ENCODE data around the gene EPC2. TPM values are rescaled to one million over a fixed set of nuclear protein-coding genes. Genes with fewer than 3 reads are reported as not detected.
"Not testable (repeated sequence)": the region's sequence is repeated elsewhere in the genome, so short reads cannot be mapped to it uniquely, and the experiment has no call there.

The EPC2 gene
- total RNA-seq, 1 experiment from 2014 or later = 15.5 TPM

DNA sequence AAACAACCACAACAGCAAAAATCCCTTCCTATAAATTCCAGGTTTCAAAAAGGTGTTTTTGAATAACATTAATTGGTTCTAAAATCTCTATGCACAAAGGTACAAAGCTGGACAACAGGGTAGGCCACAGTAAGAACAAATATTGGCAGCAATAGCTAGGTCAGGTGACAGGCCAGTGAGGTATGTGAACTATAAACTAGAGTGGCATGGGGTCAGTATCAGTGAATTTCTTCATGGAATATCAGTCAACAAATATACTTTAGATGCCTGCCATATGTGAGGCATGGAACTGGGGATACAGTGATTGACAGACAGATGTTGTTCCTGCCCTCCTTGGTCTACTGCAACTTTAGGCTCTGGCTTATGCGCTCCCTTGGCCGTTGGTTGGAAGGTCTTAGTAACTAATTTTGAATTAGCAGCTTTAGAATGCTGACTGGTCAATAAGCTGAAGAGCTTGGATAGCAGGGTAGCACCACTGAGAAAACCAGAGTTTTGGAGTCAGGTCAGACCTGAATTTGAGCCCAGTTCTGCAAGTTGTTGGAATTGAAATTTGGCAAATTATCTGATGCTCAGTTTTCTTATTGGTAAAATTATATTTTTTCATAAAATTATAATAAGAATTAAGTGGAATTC, 2.3 kb upstream of the EPC2 start:
- DNase-seq (ENCODE audit: low spot score) = no peak

DNA sequence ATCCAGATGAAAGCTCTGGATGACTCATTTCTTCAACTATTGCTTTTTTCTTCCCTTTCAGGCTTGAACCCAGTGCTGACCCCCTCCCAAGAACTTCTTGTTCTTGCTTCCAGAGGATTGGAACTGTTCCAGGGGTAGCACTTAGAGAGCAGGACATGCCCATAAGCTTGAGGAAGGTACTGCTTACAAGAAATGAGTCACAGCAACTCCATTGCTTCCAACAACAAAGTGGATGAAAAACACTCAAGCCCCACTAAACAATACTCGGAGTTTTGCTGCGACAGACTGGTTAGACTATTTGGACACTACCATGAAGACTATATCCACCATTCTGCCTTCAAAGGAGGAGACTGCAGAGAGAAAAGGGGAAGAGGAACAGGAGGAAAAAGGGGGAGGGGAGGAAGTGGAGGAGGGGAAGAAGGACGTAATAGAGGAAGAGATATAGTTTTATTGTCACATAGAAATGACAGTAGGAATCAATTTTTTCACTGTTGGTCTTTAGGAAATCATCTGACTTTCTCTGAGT, 1.6 kb upstream of the EPC2 start:
- DNase-seq (ENCODE audit: low spot score) = no peak

- no peak for DNase-seq (ENCODE audit: low spot score)
Measured at GRCh38 chr2:148643421-148643820, 1.1 kb upstream of the EPC2 start.

GRCh38 chr2:148644883-148645538, 460 bp downstream of the EPC2 start:
- DNase-seq (ENCODE audit: low spot score) = peak; percentile 87

DNA sequence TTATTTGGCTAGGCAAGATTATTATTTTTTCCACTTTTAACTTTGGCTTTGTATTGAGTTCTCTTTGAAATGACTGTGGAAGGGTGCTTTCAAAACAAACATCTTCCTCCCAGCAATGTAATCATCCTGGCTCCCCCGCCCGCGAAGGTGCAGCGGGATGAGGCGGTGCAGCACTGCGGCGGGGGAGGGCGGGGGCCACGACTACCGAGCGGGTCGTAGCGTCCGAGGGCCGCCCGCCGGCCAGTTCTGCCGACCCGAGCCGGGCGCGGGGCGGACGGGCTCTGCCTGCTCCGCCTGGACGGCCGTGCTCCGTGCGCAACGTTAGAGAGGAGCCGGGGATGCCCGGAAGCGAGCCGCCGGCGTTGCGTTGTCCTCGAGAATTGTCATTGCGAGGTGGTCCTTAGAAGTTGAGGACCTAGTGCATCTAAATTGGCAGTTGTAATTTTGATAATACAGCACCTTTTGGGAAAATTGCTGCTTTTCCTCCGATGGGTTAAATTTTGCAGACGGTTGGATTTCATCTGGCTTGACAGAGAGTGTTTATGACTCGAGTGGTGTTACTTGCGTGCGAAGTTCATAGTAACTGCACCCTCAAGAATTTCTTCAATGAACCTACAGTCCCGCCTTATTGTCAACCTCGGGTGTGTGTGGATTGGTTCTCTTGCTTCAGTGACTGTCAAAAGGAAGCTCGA, 1.1 kb downstream of the EPC2 start:
- no peak for DNase-seq (ENCODE audit: low spot score)

DNA sequence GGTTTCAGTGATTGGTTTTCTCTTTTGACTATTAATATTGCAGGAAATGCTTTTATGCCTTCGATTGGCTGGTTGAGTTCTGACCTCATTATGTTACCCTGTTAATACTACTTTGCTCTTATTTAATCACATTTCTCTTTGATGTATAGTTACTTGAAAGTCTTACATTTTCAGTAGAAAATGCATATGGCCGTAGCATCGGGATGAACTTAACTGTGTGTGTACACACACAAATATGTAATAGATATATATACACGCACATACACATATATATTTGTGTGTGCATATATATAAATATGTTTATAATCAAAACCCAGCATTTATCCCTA, 1.6 kb downstream of the EPC2 start:
- peak; percentile 82 for DNase-seq (ENCODE audit: low spot score)

- not testable (repeated sequence) for DNase-seq (ENCODE audit: low spot score)
Measured at GRCh38 chr2:148647711-148648110, 3.2 kb downstream of the EPC2 start.

DNA sequence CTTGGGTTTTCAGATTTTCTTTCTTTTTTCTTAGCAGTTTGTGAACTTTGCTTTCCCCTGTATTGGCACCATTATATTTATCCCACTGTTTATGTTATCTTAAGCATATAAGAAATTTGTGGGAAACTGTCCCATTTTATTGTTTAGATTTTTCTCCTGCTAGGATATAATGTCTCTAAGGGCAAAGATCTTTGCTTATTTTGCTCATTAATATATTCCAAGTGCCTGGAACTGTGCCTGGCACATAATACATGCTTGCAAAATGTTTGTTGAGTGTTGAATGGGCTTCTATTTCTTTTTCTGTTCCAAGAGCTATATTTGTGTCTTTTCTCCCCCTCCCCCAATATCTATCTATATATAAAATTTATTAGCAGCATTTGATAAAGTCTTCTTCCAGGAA, 5.4 kb downstream of the EPC2 start:
- no peak for DNase-seq (ENCODE audit: low spot score)

- no peak for DNase-seq (ENCODE audit: low spot score)
Measured at GRCh38 chr2:148650881-148651280, 6.3 kb downstream of the EPC2 start.

DNA sequence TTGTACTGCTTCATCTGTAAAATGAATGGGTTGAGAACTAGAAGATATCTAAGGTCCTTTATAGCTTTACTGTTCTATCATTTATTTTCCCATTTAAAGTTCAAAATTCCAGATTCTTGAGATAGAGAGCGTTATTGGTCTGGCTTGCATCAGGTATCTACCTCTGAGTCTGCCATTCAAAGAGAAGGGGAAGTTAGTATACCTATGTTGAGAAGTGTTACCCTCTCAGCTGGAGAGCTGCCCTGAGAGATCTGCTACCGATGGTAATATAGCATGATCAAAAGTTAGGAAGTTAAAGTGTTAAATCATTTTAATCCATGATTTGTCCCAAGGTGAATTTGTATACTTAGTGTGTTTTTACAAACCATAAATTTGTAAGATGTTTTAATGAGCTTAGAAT, 7.4 kb downstream of the EPC2 start:
- no peak for DNase-seq (ENCODE audit: low spot score)

DNA sequence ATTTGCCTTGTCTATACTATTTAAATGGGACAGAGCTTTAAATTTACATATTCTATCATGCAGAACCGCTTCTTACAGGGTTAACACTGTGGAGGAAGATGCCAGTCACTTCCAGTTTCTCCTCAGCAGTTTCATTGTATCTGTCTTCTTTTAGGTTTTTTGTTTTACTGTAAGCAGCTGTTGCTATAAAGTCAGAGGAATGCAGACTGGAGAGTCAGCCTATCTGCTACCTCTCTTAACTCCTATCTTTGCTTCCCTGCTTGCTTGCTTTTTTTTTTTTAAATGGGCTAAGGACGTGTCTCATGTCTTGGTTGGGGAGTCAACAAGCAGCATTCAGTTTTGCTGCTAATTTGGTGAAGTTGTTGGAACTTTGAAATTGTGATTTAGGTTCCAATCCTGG, 8.9 kb downstream of the EPC2 start:
- DNase-seq (ENCODE audit: low spot score) = no peak

- DNase-seq (ENCODE audit: low spot score) = no peak
Measured at GRCh38 chr2:148654435-148654834, 9.9 kb downstream of the EPC2 start.

- no peak for DNase-seq (ENCODE audit: low spot score)
Measured at GRCh38 chr2:148656516-148656915, 12.0 kb downstream of the EPC2 start.

GRCh38 chr2:148658807-148659722, 14.5 kb downstream of the EPC2 start:
- peak; percentile 40 for DNase-seq (ENCODE audit: low spot score)

- DNase-seq (ENCODE audit: low spot score) = no peak
Measured at GRCh38 chr2:148660999-148661398, 16.4 kb downstream of the EPC2 start.

GRCh38 chr2:148662332-148662731, 17.8 kb downstream of the EPC2 start:
- not testable (repeated sequence) for DNase-seq (ENCODE audit: low spot score)

DNA sequence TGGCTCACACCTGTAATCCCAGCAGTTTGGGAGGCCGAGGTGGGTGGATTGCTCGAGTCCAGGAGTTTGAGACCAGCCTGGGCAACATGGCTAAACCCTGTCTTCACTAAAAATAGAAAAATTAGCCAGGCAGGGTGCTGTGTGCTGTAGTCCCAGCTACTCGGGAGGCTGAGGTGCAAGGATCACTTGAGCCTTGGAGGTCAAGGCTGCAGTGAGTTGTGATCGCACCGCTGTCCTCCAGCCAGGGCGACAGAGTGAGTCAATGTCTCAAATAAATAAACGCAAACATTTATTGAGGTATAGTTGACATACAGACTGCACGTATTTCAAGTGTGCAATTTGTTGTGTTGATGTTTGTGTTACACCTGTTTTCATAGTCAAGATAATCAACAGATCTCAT, 19.7 kb downstream of the EPC2 start:
- no peak for DNase-seq (ENCODE audit: low spot score)

GRCh38 chr2:148666555-148666954, 22.0 kb downstream of the EPC2 start:
- DNase-seq (ENCODE audit: low spot score) = no peak

DNA sequence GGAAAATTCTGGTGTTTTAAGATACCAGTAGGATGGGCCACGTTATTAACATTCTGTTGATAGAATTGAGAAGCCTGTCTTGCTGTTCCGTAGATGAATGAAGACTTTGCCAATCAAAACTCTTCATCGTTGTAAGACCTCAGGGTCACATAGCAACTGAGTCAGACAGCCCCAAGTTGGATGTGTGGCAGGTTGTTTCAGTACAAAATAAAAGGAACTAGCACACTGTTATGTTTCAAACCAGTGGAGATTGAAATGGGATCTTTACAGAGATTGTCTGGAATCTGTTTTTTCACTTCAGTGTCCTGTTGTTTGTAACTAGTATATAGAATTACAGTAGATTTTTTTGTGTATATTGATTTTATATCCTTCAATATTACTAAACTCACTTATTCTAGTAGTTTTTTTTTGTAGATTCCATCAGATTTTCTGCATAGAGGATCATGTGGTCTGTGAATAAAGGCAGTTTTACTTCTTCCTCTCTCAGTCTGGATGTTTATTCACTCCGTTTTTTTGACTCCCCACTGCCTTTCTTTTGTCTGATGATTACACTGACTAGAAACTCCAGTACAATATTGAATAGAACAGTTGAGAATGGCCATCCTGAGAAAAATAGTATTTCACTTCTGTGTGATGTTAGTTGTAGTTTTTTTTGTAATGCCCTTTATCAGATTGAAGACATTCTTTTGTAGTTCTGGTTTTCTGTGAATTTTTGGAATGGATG, 22.7 kb downstream of the EPC2 start:
- DNase-seq (ENCODE audit: low spot score) = no peak

DNA sequence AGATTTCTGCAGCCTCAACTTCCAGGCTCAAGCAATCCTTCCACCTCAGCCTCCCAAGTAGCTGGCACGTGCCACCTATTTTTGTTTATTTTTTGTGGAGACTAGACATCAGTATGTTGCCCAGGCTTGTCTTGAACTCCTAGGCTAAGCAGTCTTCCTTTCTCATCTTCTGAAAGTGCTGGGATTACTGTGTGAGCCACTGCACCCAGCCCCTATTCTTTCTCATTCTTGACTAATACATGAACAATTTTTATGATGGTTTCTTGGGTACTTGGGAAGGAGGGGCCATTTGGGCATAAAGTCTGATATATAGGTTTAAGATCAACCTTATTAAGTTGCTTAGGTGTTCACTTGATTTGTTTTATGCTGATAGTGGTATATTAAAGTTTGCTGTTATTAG, 26.2 kb downstream of the EPC2 start:
- peak; percentile 22 for DNase-seq (ENCODE audit: low spot score)
